ENCODE data around the gene MOCS3. TPM values are rescaled to one million over a fixed set of nuclear protein-coding genes. Genes with fewer than 3 reads are reported as not detected.
A peak's percentile ranks its signal among the peaks of the same experiment; 100 is the strongest.
"Not testable (repeated sequence)": the region's sequence is repeated elsewhere in the genome, so short reads cannot be mapped to it uniquely, and the experiment has no call there.

The MOCS3 gene
- polyA plus RNA-seq, 1 experiment, result 3.4 TPM

DNA sequence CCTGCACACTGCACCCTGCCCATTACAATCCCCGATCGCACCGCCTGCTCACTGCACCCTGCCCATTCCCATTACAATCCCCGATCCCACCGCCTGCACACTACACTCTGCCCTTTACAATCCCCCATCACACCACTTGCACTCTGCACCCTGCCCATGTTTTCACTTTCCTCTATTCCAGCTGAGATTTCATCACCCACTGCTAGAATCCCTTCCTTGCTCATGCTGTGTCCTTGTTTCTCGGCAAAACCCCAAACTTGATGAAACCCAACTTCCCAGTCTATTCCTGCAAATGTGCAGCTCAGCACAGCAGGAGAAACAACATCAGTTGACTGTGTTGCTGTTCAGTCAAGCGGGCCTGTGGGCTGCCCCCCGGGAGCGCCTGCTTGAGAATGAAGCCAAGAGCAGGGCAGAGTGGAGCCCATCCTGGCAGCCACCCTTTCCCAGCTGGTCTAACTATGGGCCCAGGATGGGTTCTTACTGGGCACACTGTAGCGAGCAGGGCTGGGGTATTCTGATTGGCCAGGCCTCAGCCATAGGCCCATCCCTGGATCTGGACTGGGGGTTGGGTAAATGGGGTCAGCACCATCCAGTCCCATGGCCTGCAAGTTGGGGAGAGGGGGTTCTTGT, 17.2 kb downstream of the MOCS3 start:
- Histone ChIP-seq H3K36me3 (ENCODE audit: control insufficient read depth, insufficient read depth, low read length) (no peaks in the 10 kb centered on the region), H3K27me3 (ENCODE audit: control insufficient read depth, insufficient read depth, low read length) (no peaks in the 10 kb centered on the region), H3K4me3 (ENCODE audit: low read depth, low read length) (no peak overlapping the region)
- TF ChIP-seq, protein P1, sequence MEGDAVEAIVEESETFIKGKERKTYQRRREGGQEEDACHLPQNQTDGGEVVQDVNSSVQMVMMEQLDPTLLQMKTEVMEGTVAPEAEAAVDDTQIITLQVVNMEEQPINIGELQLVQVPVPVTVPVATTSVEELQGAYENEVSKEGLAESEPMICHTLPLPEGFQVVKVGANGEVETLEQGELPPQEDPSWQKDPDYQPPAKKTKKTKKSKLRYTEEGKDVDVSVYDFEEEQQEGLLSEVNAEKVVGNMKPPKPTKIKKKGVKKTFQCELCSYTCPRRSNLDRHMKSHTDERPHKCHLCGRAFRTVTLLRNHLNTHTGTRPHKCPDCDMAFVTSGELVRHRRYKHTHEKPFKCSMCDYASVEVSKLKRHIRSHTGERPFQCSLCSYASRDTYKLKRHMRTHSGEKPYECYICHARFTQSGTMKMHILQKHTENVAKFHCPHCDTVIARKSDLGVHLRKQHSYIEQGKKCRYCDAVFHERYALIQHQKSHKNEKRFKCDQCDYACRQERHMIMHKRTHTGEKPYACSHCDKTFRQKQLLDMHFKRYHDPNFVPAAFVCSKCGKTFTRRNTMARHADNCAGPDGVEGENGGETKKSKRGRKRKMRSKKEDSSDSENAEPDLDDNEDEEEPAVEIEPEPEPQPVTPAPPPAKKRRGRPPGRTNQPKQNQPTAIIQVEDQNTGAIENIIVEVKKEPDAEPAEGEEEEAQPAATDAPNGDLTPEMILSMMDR (IDR thresholded peaks at IDR 0.05; ENCODE audit: insufficient read depth, low read depth, low read length), result no peak
- no peak for DNase-seq (ENCODE audit: low read depth)
- ChIA-PET POLR2A (no interaction called here), CTCF (interaction anchor here (1.1 kb wide), 1 partner anchor 18 kb away, joined by 3 read pairs; the partner anchor contains the start of genes DPM1 and MOCS3)

DNA sequence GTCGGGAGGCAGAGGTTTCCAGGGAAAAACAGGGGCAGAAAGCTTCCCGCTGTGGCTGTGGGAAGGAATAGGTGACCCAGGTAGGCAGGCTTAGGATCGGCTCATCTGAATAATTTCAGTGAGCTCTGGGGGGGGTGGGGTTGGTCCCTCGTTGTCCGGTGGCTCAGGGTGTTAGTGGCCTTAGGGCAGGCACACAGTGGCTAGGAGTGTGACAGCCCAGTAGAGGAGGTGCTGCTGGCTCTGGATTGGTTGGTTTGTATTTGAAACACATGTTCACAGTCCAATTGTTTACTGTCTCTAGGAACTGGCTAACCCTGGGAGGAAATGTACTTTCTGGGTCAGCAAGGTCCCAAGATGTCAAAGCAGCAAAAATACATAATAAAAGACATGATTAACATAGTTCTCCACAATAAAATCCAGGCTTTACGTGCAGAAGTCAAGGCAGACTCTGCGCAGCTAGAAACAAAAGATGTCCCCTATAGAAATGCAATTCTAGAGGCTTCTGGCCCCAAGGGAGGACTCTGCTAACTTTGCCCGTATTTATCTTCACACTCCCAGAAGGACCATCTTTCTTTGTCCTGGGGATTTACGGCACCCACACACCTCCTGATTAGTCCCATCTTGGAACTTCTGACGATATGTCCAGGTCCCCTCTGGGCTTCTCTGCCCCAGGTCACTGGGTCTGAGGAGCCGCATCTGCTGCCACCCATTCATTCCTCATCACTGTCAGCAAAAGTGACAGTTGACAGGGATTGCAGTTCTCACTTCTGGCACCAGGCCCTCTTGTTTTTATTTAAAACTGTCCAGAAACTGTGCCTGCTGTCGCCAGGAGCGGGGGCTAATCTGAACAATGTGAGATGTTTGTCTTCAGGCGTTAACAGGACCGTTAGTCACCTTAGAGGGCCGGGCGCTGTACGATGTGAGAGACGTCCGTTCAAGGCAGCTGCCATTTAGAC, 18.7 kb downstream of the MOCS3 start:
- Histone ChIP-seq H3K4me3 (ENCODE audit: low read depth, low read length) (no peak overlapping the region), H3K27me3 (ENCODE audit: control insufficient read depth, insufficient read depth, low read length) (no peaks in the 10 kb centered on the region), H3K36me3 (ENCODE audit: control insufficient read depth, insufficient read depth, low read length) (no peaks in the 10 kb centered on the region)
- TF ChIP-seq, protein P1 (IDR thresholded peaks at IDR 0.05; ENCODE audit: insufficient read depth, low read depth, low read length), result no peak
- ChIA-PET POLR2A (no interaction called here), CTCF (interaction anchor here (0.7 to 1.3 kb wide), 4 partner anchors 45 to 790 kb away, joined by 3 to 8 read pairs (median 3); partner anchors contain the start of gene BCAS4)
- DNase-seq (ENCODE audit: low read depth), result no peak

DNA sequence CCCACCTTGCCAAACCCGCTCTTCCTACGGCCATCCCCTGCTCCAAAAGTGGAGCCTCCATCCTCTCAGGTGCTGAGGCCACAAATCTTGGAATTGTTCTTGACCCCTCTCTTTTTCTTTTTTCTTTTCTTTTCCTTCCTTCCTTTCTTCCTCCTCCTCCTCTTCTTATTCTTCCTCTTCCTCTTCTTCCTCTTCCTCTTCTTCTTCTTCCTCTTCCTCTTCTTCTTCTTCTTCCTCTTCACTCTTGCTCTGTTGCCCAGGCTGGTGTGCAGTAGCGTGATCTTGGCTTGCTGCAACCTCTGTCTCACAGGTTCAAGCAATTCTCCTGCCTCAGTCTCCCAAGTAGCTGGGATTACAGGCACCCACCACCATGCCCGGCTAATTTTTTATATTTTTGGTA, 19.9 kb downstream of the MOCS3 start:
- POLR2A ChIA-PET; H3K27me3 ChIP-seq (ENCODE audit: control insufficient read depth, insufficient read depth, low read length); H3K4me3 ChIP-seq (ENCODE audit: low read depth, low read length); DNase-seq (ENCODE audit: low read depth); H3K36me3 ChIP-seq (ENCODE audit: control insufficient read depth, insufficient read depth, low read length): not testable (repeated sequence)
- CTCF ChIA-PET, result interaction anchor here (1.1 kb wide), 1 partner anchor 47 kb away, joined by 3 read pairs; no protein-coding TSS in a partner anchor

DNA sequence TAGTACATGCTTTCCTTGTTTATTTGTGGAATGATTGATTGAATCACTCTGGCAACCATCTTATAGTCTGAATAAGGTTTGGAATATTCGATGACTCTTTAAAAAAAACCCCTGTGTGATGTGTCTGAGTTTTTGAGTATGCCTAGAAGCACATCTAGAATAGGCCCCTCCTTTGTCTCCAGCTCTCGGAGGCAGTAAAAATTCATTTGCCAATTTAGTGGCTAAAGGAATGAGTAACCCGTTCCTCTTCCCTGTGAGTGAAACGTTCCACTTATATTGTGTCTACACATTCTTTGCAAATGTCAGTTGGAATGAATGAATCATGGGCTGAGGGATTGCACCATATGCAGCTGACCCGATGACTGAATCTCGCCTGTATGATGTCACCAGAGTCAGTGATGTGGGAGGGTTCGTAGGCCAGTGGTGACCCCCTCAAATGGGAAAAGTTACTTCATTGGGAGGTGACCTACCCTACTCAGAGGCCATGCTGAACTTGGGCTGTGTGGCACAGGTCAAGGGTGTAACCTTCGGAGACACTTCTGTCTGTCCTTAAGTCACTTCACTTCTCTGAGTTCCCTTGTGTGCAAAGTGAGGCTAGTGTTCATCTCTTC, 21.6 kb downstream of the MOCS3 start:
- no peaks in the 10 kb centered on the region for H3K36me3 ChIP-seq (ENCODE audit: control insufficient read depth, insufficient read depth, low read length)
- no peak overlapping the region for H3K4me3 ChIP-seq (ENCODE audit: low read depth, low read length)
- no peaks in the 10 kb centered on the region for H3K27me3 ChIP-seq (ENCODE audit: control insufficient read depth, insufficient read depth, low read length)
- TF ChIP-seq, protein P1 (IDR thresholded peaks at IDR 0.05; ENCODE audit: insufficient read depth, low read depth, low read length), result no peak
- DNase-seq (ENCODE audit: low read depth), result peak; percentile 99
- ChIA-PET POLR2A (no interaction called here), CTCF (interaction anchor here (0.6 to 14.6 kb wide), 10 partner anchors 11 to 406 kb away, joined by 3 to 340 read pairs (median 7); partner anchors contain the start of genes BCAS4, DPM1 and MOCS3)

DNA sequence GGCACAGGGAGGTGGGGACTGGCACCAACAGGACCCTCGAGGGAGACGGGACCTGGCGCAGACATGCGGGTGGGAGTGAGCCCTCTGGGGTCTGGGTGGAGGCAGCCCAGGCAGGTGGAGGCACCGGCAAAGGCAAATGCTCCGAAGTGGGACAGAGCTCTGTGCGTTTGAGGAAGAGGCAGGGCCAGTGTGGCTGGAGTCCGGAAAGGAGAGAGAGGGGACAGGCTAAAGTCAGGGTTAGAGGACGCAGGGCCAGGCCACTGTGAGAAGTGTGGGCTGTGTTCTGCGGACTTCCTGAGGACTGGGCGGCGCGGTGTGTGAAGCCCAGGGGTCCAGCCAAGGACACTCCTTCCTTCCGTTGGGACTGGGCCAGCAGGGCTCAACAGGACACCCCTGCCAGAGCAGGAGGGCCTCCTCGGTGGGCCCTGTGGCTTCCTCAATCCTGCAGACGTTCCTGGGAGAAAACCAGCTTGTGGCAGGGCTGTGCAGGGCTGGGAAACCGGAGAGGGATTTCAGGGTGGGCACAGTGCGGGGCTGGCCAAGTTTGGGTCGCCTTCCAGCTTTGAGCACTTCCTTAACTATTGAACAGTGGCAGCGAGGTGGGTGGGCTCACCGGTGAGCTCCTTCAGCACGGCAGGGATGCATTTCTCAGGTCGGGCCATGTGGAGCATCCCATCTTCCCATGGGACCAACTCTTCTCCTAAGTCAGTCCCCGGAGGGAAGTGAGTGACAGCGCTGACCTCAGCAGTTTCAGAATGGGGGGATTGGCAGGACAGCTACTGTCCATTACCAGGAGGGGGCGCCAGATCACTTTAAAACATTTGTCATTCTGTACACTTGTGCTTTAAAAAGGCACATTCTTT, 22.5 kb downstream of the MOCS3 start:
- TF ChIP-seq, protein P1 (IDR thresholded peaks at IDR 0.05; ENCODE audit: insufficient read depth, low read depth, low read length), result peak; percentile 79
- H3K36me3 ChIP-seq (ENCODE audit: control insufficient read depth, insufficient read depth, low read length), result no peaks in the 10 kb centered on the region
- ChIA-PET CTCF (interaction anchor here (0.7 to 14.6 kb wide), 28 partner anchors 8 to 1102 kb away, joined by 3 to 340 read pairs (median 5); partner anchors contain the start of genes BCAS4, DPM1 and MOCS3), POLR2A (no interaction called here)
- DNase-seq (ENCODE audit: low read depth), result no peak
- H3K27me3 ChIP-seq (ENCODE audit: control insufficient read depth, insufficient read depth, low read length), result no peaks in the 10 kb centered on the region
- H3K4me3 ChIP-seq (ENCODE audit: low read depth, low read length), result no peak overlapping the region
